IPS-15b (cell line): ENCODE results near the gene CEP112.

Experiments
- H3K27me3 ChIP-seq: one replicate; pipeline ENCODE4 v1.6.1; 2013; ENCODE audit warnings: low read length; ENCODE audit not compliant: control insufficient read depth, insufficient read depth
- H3K36me3 ChIP-seq: one replicate; pipeline ENCODE4 v1.6.1; 2013; ENCODE audit warnings: low read length; ENCODE audit not compliant: control insufficient read depth, insufficient read depth
- H3K4me1 ChIP-seq: one replicate; pipeline ENCODE4 v1.6.1; 2013; ENCODE audit warnings: mild to moderate bottlenecking, low read length; ENCODE audit not compliant: control insufficient read depth, insufficient read depth
- H3K4me3 ChIP-seq: one replicate; pipeline ENCODE4 v1.5.1; 2013; ENCODE audit warnings: low read depth, low read length
- H3K9ac ChIP-seq: one replicate; pipeline ENCODE4 v1.6.1; 2013; ENCODE audit warnings: low read depth, mild to moderate bottlenecking, low read length
- H3K9me3 ChIP-seq: one replicate; pipeline ENCODE4 v1.6.1; 2013; ENCODE audit warnings: mild to moderate bottlenecking, low read length; ENCODE audit not compliant: control insufficient read depth, insufficient read depth

CEP112 gene

GRCh38 chr17:65891231-65891735, 300.6 kb downstream of the CEP112 start:
- no peak overlapping the region for H3K4me3 ChIP-seq
- H3K27me3 ChIP-seq, result no peaks in the 10 kb centered on the region
- H3K9me3 ChIP-seq, result no peaks in the 10 kb centered on the region
- H3K36me3 ChIP-seq, result no peaks in the 10 kb centered on the region
- H3K9ac ChIP-seq, result no peak overlapping the region
- no peaks in the 10 kb centered on the region for H3K4me1 ChIP-seq

DNA sequence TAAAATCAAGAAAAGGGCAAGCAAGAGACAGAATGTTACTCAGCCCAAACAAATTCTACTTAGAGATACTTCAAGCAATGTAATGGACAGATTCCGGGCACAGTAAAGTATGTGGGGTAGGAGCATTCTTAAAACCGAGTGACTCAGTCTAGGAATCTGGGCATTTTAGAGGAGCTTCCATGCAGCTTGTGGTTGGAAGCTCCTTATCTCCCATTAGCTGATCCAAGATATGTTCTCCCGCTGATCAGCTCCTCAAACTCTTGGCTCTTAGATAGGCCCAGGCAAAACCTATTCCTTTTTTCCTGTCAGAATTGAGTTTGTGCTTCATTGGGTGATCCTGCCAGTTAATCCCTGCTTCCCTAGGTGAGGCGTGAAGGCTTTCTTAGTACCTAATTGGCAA, 303.3 kb downstream of the CEP112 start:
- no peaks in the 10 kb centered on the region for H3K9me3 ChIP-seq
- no peak overlapping the region for H3K9ac ChIP-seq
- H3K36me3 ChIP-seq, result no peaks in the 10 kb centered on the region
- H3K4me3 ChIP-seq, result no peak overlapping the region
- H3K27me3 ChIP-seq, result no peaks in the 10 kb centered on the region
- peaks cover 2% of the 10 kb centered on the region for H3K4me1 ChIP-seq

DNA sequence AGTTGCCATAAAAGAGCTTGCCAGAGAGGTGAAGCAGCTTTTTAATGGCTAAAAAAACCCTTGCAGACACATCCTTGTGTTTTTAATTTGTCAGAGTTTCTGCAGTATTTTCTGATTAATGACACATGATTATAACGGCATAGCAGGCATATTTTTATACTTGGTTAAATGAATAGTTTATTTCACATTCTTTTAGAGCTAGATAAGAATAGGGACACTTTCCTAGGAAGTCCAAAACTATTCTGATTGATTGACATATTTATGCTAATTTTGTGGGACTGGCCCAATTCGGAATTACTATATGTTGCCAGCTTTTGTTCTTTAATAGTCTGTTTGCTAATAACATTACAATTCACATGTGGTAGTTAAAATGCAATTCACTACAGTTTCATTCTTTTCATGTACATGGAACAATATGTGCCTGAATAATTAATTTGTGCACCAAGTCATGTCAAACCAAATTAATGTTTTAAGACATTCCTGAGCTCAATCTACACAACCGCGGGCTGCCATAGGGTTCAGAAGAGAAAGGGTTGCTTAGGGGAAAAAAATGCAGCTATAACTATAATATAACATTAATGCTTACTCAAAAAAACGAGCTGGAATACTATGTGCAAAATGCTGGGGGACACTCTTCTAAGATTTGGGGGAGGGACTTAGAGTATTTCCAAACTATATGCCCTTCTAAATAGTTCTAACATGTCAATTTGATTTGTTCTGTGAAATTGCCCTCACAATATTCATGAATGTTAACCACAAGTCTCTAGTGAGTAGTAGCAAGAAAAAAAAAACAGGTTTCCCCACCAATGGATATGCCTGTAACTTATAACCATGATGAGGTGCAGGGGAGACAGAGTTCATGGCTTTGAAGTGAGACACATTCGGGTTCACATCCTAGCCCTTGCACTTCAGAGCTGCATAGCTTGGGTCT, 305.4 kb downstream of the CEP112 start:
- Histone ChIP-seq H3K36me3 (no peaks in the 10 kb centered on the region), H3K4me1 (peaks cover 2% of the 10 kb centered on the region), H3K9me3 (no peaks in the 10 kb centered on the region), H3K4me3 (no peak overlapping the region), H3K27me3 (no peaks in the 10 kb centered on the region), H3K9ac (no peak overlapping the region)

- no peak overlapping the region for H3K9ac ChIP-seq
- peaks cover 2% of the 10 kb centered on the region for H3K4me1 ChIP-seq
- H3K9me3 ChIP-seq, result no peaks in the 10 kb centered on the region
- H3K4me3 ChIP-seq, result no peak overlapping the region
- H3K36me3 ChIP-seq, result no peaks in the 10 kb centered on the region
- no peaks in the 10 kb centered on the region for H3K27me3 ChIP-seq
Observed at GRCh38 chr17:65885541-65886312, 306.2 kb downstream of the CEP112 start.

GRCh38 chr17:65876985-65877384, 314.9 kb downstream of the CEP112 start:
- no peaks in the 10 kb centered on the region for H3K4me1 ChIP-seq

GRCh38 chr17:65868881-65869280, 323.1 kb downstream of the CEP112 start:
- Histone ChIP-seq H3K27me3 (no peaks in the 10 kb centered on the region), H3K9ac (no peak overlapping the region), H3K36me3 (no peaks in the 10 kb centered on the region), H3K4me3 (no peak overlapping the region), H3K4me1 (no peaks in the 10 kb centered on the region), H3K9me3 (no peaks in the 10 kb centered on the region)

More at GRCh38 chr17:65876985-65877384, 314.9 kb downstream of the CEP112 start:
- Histone ChIP-seq H3K36me3 (no peaks in the 10 kb centered on the region), H3K9me3 (no peaks in the 10 kb centered on the region), H3K27me3 (no peaks in the 10 kb centered on the region), H3K9ac (no peak overlapping the region), H3K4me3 (no peak overlapping the region)

GRCh38 chr17:65867014-65867413, 324.9 kb downstream of the CEP112 start:
- Histone ChIP-seq H3K4me3 (no peak overlapping the region), H3K36me3 (no peaks in the 10 kb centered on the region), H3K27me3 (no peaks in the 10 kb centered on the region), H3K9ac (no peak overlapping the region), H3K9me3 (no peaks in the 10 kb centered on the region), H3K4me1 (no peaks in the 10 kb centered on the region)

- Histone ChIP-seq H3K9ac (no peak overlapping the region), H3K27me3 (no peaks in the 10 kb centered on the region), H3K4me3 (no peak overlapping the region), H3K36me3 (no peaks in the 10 kb centered on the region), H3K9me3 (no peaks in the 10 kb centered on the region), H3K4me1 (no peaks in the 10 kb centered on the region)
Observed at GRCh38 chr17:65865715-65866425, 326.1 kb downstream of the CEP112 start.

- Histone ChIP-seq H3K4me1 (no peaks in the 10 kb centered on the region), H3K4me3 (no peak overlapping the region), H3K27me3 (no peaks in the 10 kb centered on the region), H3K36me3 (no peaks in the 10 kb centered on the region), H3K9me3 (no peaks in the 10 kb centered on the region), H3K9ac (no peak overlapping the region)
Observed at GRCh38 chr17:65864394-65864793, 327.5 kb downstream of the CEP112 start.

- peaks cover 3% of the 10 kb centered on the region for H3K4me1 ChIP-seq
- no peaks in the 10 kb centered on the region for H3K27me3 ChIP-seq
- H3K4me3 ChIP-seq, result no peak overlapping the region
- H3K36me3 ChIP-seq, result no peaks in the 10 kb centered on the region
- H3K9me3 ChIP-seq, result no peaks in the 10 kb centered on the region
- H3K9ac ChIP-seq, result no peak overlapping the region
Observed at GRCh38 chr17:65857718-65858117, 334.2 kb downstream of the CEP112 start.

DNA sequence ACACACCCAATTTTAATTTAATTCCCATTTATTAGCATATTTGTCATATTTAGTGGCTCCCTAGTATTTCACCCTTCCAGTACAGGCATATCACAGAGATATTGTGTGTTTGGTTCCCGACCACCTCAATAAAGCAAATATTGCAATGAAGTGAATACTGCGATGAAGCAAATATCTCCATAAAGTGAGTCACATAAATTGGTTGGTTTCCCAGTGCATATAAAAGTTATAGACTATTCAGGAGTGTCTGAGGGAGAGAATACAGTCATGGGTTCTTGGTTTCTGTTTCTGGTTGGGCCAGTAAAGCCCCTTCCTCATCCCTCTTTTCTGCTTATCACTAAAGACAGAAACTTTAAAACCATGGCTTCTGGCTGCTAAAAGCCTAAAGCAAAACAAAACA, 335.1 kb downstream of the CEP112 start:
- H3K36me3 ChIP-seq, result no peaks in the 10 kb centered on the region
- no peaks in the 10 kb centered on the region for H3K9me3 ChIP-seq
- no peaks in the 10 kb centered on the region for H3K27me3 ChIP-seq
- peaks cover 3% of the 10 kb centered on the region for H3K4me1 ChIP-seq
- no peak overlapping the region for H3K4me3 ChIP-seq
- H3K9ac ChIP-seq, result no peak overlapping the region
